Measurements from ENCODE around the gene ATP6V1F.
A peak's percentile ranks its signal among the peaks of the same experiment; 100 is the strongest.

The ATP6V1F gene

GRCh38 chr7:128876586-128876977 lies 13.9 kb downstream of the ATP6V1F start:
- H4K8ac ChIP-seq (ENCODE audit: low read depth, low read length), result no peak overlapping the region
- H3K4me1 ChIP-seq (ENCODE audit: control insufficient read depth in 1 of 2, insufficient read depth in 2 of 2, low read length in 2 of 2), result peaks cover 24 to 27% of the 10 kb centered on the region in 2 experiments
- WGBS (ENCODE audit: extremely low coverage, insufficient coverage, insufficient read length), result no CpG with 5 or more reads among the region's 5 CpGs
- H4K12ac ChIP-seq (ENCODE audit: low read depth, low read length), result no peak overlapping the region
- no peak overlapping the region for H2BK120ac ChIP-seq (ENCODE audit: insufficient read depth, low read length, poor library complexity)
- no peak for DNase-seq
- no peaks in the 10 kb centered on the region for H3K79me2 ChIP-seq (ENCODE audit: control insufficient read depth, insufficient read depth, low read length, poor library complexity)
- H3K79me1 ChIP-seq (ENCODE audit: low read length), result peaks cover 15% of the 10 kb centered on the region
- no peak overlapping the region for H3K23ac ChIP-seq (ENCODE audit: low read length)
- H2BK12ac ChIP-seq (ENCODE audit: low read length), result no peak overlapping the region
- H3K9ac ChIP-seq (ENCODE audit: low read length), result no peak overlapping the region
- H3K27me3 ChIP-seq (ENCODE audit: insufficient read depth, low read length), result no peaks in the 10 kb centered on the region
- no peak overlapping the region for H3K4me3 ChIP-seq (ENCODE audit: low read depth, low read length)
- no peaks in the 10 kb centered on the region for H3K9me3 ChIP-seq (ENCODE audit: insufficient read depth, low read depth, low read length)
- H3K36me3 ChIP-seq (ENCODE audit: control insufficient read depth in 1 of 2, insufficient read depth in 2 of 2, low read length in 2 of 2), result no peaks in the 10 kb centered on the region
- no peak overlapping the region for H3K4ac ChIP-seq (ENCODE audit: low read depth, low read length)
- H3K4me2 ChIP-seq (ENCODE audit: low read length), result no peak overlapping the region
- no peak overlapping the region for H3K18ac ChIP-seq (ENCODE audit: low read length)
- H4K91ac ChIP-seq (ENCODE audit: low read depth, low read length), result no peak overlapping the region
- no peak overlapping the region for H3K14ac ChIP-seq (ENCODE audit: low read length)
- H2AFZ ChIP-seq (ENCODE audit: insufficient read depth, low read length, poor library complexity), result no peak overlapping the region
- H3K27ac ChIP-seq (ENCODE audit: low read depth, low read length), result no peak overlapping the region
- no peak overlapping the region for H2BK5ac ChIP-seq (ENCODE audit: low read depth, low read length, poor library complexity)
- H2AK5ac ChIP-seq (ENCODE audit: low read length), result no peak overlapping the region

- Histone ChIP-seq H3K79me1 (ENCODE audit: low read length) (peaks cover 13% of the 10 kb centered on the region), H4K91ac (ENCODE audit: low read depth, low read length) (no peak overlapping the region), H3K9me3 (ENCODE audit: insufficient read depth, low read depth, low read length) (no peaks in the 10 kb centered on the region), H3K4me2 (ENCODE audit: low read length) (no peak overlapping the region), H3K18ac (ENCODE audit: low read length) (no peak overlapping the region), H3K4ac (ENCODE audit: low read depth, low read length) (no peak overlapping the region), H3K36me3 (ENCODE audit: control insufficient read depth in 1 of 2, insufficient read depth in 2 of 2, low read length in 2 of 2) (no peaks in the 10 kb centered on the region), H3K4me3 (ENCODE audit: low read depth, low read length) (no peak overlapping the region), H3K27me3 (ENCODE audit: insufficient read depth, low read length) (no peaks in the 10 kb centered on the region), H2BK12ac (ENCODE audit: low read length) (no peak overlapping the region), H4K8ac (ENCODE audit: low read depth, low read length) (no peak overlapping the region), H3K23ac (ENCODE audit: low read length) (no peak overlapping the region), H3K4me1 (ENCODE audit: control insufficient read depth in 1 of 2, insufficient read depth in 2 of 2, low read length in 2 of 2) (peaks cover 21 to 25% of the 10 kb centered on the region in 2 experiments), H4K12ac (ENCODE audit: low read depth, low read length) (no peak overlapping the region), H3K79me2 (ENCODE audit: control insufficient read depth, insufficient read depth, low read length, poor library complexity) (no peaks in the 10 kb centered on the region), H2BK5ac (ENCODE audit: low read depth, low read length, poor library complexity) (no peak overlapping the region), H3K9ac (ENCODE audit: low read length) (no peak overlapping the region), H2BK120ac (ENCODE audit: insufficient read depth, low read length, poor library complexity) (no peak overlapping the region), H2AFZ (ENCODE audit: insufficient read depth, low read length, poor library complexity) (no peak overlapping the region), H3K27ac (ENCODE audit: low read depth, low read length) (no peak overlapping the region), H3K14ac (ENCODE audit: low read length) (no peak overlapping the region), H2AK5ac (ENCODE audit: low read length) (peak overlapping the region; percentile 9)
- no CpG with 5 or more reads among the region's 32 CpGs for WGBS (ENCODE audit: extremely low coverage, insufficient coverage, insufficient read length)
- no peak for DNase-seq
Measured at GRCh38 chr7:128876978-128877755, 14.5 kb downstream of the ATP6V1F start.

DNA sequence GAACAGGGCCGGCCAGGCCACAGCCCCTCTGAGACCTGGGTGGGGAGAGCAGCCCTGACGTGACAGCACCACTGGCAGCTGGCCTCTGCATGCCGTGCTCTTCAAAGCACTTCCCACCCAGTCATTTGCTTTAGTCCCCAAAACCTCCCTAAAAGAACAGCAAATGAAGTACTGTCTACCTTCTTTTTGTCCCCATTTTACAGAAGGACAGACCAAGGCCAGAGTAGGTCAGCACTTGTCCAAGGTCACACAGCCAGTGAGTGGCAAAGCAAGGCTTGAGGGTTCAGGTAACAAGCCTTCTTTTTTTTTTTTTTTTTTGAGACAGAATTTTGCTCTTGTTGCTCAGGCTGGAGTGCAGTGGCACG lies 15.1 kb downstream of the ATP6V1F start:
- Histone ChIP-seq H3K4me2 (ENCODE audit: low read length) (no peak overlapping the region), H3K4me3 (ENCODE audit: low read depth, low read length) (no peak overlapping the region), H3K79me2 (ENCODE audit: control insufficient read depth, insufficient read depth, low read length, poor library complexity) (no peaks in the 10 kb centered on the region), H3K23ac (ENCODE audit: low read length) (no peak overlapping the region), H3K18ac (ENCODE audit: low read length) (no peak overlapping the region), H3K9ac (ENCODE audit: low read length) (no peak overlapping the region), H2BK12ac (ENCODE audit: low read length) (no peak overlapping the region), H3K14ac (ENCODE audit: low read length) (no peak overlapping the region), H2BK5ac (ENCODE audit: low read depth, low read length, poor library complexity) (no peak overlapping the region), H2AFZ (ENCODE audit: insufficient read depth, low read length, poor library complexity) (no peak overlapping the region), H3K27me3 (ENCODE audit: insufficient read depth, low read length) (no peaks in the 10 kb centered on the region), H4K12ac (ENCODE audit: low read depth, low read length) (no peak overlapping the region), H3K79me1 (ENCODE audit: low read length) (peaks cover 10% of the 10 kb centered on the region), H3K4ac (ENCODE audit: low read depth, low read length) (no peak overlapping the region), H2BK120ac (ENCODE audit: insufficient read depth, low read length, poor library complexity) (no peak overlapping the region), H3K4me1 (ENCODE audit: control insufficient read depth in 1 of 2, insufficient read depth in 2 of 2, low read length in 2 of 2) (peaks cover 16 to 19% of the 10 kb centered on the region in 2 experiments), H2AK5ac (ENCODE audit: low read length) (no peak overlapping the region), H3K9me3 (ENCODE audit: insufficient read depth, low read depth, low read length) (no peaks in the 10 kb centered on the region), H3K36me3 (ENCODE audit: control insufficient read depth in 1 of 2, insufficient read depth in 2 of 2, low read length in 2 of 2) (no peaks in the 10 kb centered on the region), H3K27ac (ENCODE audit: low read depth, low read length) (no peak overlapping the region), H4K8ac (ENCODE audit: low read depth, low read length) (no peak overlapping the region), H4K91ac (ENCODE audit: low read depth, low read length) (no peak overlapping the region)
- DNase-seq, result no peak
- WGBS (ENCODE audit: extremely low coverage, insufficient coverage, insufficient read length), result no CpG with 5 or more reads among the region's 4 CpGs

DNA sequence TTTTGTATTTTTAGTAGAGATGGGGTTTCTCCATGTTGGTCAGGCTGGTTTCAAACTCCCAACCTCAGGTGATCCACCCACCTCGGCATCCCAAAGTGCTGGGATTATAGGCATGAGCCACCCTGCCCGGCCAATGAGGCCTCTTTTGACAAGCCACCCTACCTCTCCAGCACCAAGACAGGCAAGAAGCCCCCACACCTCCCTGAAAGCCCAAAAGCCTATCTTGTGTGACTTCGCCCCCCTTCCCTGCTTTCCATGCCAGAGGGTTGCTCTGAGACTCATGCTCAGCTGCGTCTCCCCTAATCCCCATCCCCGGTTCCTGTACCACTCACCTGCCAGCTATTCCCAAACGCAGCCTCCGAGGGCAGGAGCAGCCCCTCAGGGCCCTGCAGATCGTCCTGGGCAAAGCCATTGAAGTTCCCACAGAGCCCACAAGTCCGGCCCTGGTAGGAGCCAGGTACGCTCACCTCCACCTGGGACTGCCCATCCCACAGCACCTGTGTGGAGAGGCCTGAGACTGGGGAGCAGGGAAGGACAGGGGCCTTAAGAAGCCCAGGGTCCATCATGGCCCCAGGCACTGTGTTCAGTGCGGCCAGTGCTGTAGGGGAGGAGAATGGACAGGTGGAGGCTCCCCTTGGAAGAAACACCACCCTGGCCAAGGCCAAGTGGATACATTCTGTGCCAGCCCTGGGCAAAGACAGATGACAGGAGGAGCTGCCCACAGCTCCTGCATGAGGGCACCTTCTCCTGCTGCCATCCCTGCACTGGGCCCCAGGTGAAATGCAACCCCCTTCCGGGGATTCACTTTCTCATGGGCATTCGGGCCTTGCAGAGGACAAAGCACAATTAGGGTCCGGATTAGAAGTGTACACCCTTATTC lies 15.8 kb downstream of the ATP6V1F start:
- H2AFZ ChIP-seq (ENCODE audit: insufficient read depth, low read length, poor library complexity), result no peak overlapping the region
- no peak overlapping the region for H4K8ac ChIP-seq (ENCODE audit: low read depth, low read length)
- no peaks in the 10 kb centered on the region for H3K36me3 ChIP-seq (ENCODE audit: control insufficient read depth in 1 of 2, insufficient read depth in 2 of 2, low read length in 2 of 2)
- no peak overlapping the region for H2BK12ac ChIP-seq (ENCODE audit: low read length)
- H3K9ac ChIP-seq (ENCODE audit: low read length), result no peak overlapping the region
- DNase-seq, result no peak
- no peak overlapping the region for H3K4me3 ChIP-seq (ENCODE audit: low read depth, low read length)
- H3K4ac ChIP-seq (ENCODE audit: low read depth, low read length), result no peak overlapping the region
- no peak overlapping the region for H3K4me2 ChIP-seq (ENCODE audit: low read length)
- no peak overlapping the region for H4K91ac ChIP-seq (ENCODE audit: low read depth, low read length)
- H3K18ac ChIP-seq (ENCODE audit: low read length), result no peak overlapping the region
- no peak overlapping the region for H3K27ac ChIP-seq (ENCODE audit: low read depth, low read length)
- H2BK120ac ChIP-seq (ENCODE audit: insufficient read depth, low read length, poor library complexity), result no peak overlapping the region
- H4K12ac ChIP-seq (ENCODE audit: low read depth, low read length), result no peak overlapping the region
- no peaks in the 10 kb centered on the region for H3K79me2 ChIP-seq (ENCODE audit: control insufficient read depth, insufficient read depth, low read length, poor library complexity)
- WGBS (ENCODE audit: extremely low coverage, insufficient coverage, insufficient read length), result no CpG with 5 or more reads among the region's 14 CpGs
- H3K9me3 ChIP-seq (ENCODE audit: insufficient read depth, low read depth, low read length), result no peaks in the 10 kb centered on the region
- H2BK5ac ChIP-seq (ENCODE audit: low read depth, low read length, poor library complexity), result no peak overlapping the region
- H3K23ac ChIP-seq (ENCODE audit: low read length), result no peak overlapping the region
- H3K79me1 ChIP-seq (ENCODE audit: low read length), result peaks cover 2% of the 10 kb centered on the region
- H3K14ac ChIP-seq (ENCODE audit: low read length), result no peak overlapping the region
- no peaks in the 10 kb centered on the region for H3K27me3 ChIP-seq (ENCODE audit: insufficient read depth, low read length)
- peaks cover 8 to 12% of the 10 kb centered on the region in 2 experiments for H3K4me1 ChIP-seq (ENCODE audit: control insufficient read depth in 1 of 2, insufficient read depth in 2 of 2, low read length in 2 of 2)
- H2AK5ac ChIP-seq (ENCODE audit: low read length), result no peak overlapping the region
